ENCODE results near the gene ZNF526.

The ZNF526 gene

DNA sequence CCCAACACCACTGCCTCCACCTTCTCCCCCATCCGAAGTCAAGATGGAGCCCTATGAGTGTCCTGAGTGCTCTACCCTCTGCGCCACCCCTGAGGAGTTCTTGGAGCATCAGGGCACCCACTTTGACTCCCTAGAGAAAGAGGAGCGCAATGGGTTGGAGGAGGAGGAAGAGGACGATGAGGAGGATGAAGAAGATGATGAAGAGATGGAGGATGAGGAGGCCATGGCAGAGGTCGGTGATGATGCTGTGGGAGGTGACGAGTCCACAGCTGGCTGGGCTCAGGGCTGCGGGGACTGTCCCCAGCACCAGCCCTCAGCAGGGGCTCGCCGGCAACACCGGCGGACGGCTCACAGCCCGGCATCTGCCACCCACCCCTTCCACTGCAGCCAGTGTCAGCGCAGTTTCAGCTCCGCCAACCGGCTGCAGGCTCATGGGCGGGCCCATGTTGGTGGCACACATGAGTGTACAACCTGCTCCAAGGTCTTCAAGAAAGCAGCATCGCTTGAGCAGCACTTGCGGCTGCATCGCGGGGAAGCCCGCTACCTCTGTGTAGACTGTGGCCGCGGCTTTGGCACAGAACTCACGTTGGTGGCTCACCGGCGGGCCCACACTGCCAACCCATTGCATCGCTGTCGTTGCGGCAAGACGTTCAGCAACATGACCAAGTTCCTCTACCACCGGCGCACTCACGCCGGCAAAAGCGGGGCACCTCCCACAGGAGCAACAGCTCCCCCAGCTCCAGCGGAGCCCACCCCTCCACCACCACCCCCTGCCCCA lies 5.0 kb downstream of the ZNF526 start:
- no peak for DNase-seq (ENCODE audit: low read depth)
- no peak overlapping the region for H3K4me3 ChIP-seq (ENCODE audit: low read depth, low read length)
- TF ChIP-seq, protein P1, sequence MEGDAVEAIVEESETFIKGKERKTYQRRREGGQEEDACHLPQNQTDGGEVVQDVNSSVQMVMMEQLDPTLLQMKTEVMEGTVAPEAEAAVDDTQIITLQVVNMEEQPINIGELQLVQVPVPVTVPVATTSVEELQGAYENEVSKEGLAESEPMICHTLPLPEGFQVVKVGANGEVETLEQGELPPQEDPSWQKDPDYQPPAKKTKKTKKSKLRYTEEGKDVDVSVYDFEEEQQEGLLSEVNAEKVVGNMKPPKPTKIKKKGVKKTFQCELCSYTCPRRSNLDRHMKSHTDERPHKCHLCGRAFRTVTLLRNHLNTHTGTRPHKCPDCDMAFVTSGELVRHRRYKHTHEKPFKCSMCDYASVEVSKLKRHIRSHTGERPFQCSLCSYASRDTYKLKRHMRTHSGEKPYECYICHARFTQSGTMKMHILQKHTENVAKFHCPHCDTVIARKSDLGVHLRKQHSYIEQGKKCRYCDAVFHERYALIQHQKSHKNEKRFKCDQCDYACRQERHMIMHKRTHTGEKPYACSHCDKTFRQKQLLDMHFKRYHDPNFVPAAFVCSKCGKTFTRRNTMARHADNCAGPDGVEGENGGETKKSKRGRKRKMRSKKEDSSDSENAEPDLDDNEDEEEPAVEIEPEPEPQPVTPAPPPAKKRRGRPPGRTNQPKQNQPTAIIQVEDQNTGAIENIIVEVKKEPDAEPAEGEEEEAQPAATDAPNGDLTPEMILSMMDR (IDR thresholded peaks at IDR 0.05; ENCODE audit: low read depth, low read length) = no peak
- TF ChIP-seq, protein P2, sequence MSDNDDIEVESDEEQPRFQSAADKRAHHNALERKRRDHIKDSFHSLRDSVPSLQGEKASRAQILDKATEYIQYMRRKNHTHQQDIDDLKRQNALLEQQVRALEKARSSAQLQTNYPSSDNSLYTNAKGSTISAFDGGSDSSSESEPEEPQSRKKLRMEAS (IDR thresholded peaks at IDR 0.05; ENCODE audit: low read depth, low read length) = no peak
- TF ChIP-seq MYC (IDR thresholded peaks at IDR 0.05; ENCODE audit: low read depth, low read length) = no peak
- no peak for TF ChIP-seq POLR2A (IDR thresholded peaks at IDR 0.05; ENCODE audit: extremely low read depth, insufficient read length)

DNA sequence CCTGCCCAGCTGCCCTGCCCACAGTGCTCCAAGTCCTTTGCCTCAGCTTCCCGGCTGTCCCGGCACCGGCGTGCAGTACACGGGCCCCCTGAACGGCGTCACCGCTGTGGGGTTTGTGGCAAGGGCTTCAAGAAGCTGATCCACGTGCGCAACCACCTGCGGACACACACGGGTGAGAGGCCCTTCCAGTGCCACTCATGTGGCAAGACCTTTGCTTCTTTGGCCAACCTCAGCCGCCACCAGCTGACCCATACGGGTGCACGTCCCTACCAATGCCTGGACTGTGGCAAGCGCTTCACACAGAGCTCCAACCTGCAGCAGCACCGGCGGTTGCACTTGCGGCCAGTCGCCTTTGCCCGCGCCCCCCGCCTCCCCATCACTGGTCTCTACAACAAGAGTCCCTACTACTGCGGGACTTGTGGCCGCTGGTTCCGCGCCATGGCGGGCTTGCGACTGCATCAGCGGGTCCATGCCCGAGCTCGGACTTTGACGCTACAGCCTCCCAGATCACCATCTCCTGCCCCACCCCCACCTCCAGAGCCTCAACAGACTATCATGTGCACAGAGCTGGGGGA lies 5.7 kb downstream of the ZNF526 start:
- no peak for TF ChIP-seq MYC (IDR thresholded peaks at IDR 0.05; ENCODE audit: low read depth, low read length)
- TF ChIP-seq, protein P2 (IDR thresholded peaks at IDR 0.05; ENCODE audit: low read depth, low read length) = no peak
- TF ChIP-seq POLR2A (IDR thresholded peaks at IDR 0.05; ENCODE audit: extremely low read depth, insufficient read length) = no peak
- TF ChIP-seq, protein P1 (IDR thresholded peaks at IDR 0.05; ENCODE audit: low read depth, low read length) = no peak
- no peak overlapping the region for H3K4me3 ChIP-seq (ENCODE audit: low read depth, low read length)
- DNase-seq (ENCODE audit: low read depth) = no peak

DNA sequence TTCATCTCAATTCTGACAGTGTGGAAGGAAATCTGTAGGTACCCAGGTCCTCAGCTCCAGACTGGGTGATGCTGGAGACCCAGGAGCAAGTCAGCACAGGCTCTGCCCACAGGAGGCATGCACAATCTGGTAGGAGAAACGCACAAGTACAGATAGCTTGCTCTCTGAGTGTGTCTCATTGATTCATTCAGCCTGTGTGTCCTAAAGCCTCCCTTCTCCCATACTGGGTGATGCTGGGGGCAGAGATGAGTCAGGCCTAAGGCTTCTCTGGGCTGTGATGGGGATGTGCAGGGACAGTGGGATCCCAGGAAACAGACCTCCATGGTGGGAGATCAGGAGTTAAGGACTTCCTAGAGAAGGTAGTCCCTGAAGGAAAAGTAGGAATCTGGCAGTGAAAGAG lies 6.8 kb downstream of the ZNF526 start:
- no peak overlapping the region for H3K4me3 ChIP-seq (ENCODE audit: low read depth, low read length)
- no peak for DNase-seq (ENCODE audit: low read depth)
- TF ChIP-seq, protein P1 (IDR thresholded peaks at IDR 0.05; ENCODE audit: low read depth, low read length) = no peak
- TF ChIP-seq POLR2A (IDR thresholded peaks at IDR 0.05; ENCODE audit: extremely low read depth, insufficient read length) (no peak), MYC (IDR thresholded peaks at IDR 0.05; ENCODE audit: low read depth, low read length) (no peak)
- TF ChIP-seq, protein P2 (IDR thresholded peaks at IDR 0.05; ENCODE audit: low read depth, low read length) = no peak

DNA sequence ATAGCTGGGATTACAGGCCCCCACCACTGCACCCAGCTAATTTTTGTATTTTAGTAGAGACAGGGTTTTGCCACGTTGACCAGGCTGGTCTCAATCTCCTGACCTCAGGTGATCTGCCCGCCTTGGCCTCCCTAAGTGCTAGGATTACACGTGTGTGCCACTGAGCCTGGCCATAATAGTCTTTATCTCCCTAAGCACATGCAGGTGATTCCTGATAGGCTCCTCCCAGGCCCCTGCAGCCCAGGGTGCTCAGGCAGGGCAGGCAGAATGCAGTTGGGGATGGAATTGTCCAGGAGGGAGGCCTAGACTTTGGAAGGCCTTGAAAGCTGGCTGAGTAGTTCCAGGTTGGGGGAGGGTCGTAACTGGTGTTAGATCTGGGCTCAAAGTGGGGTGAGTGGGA lies 8.5 kb downstream of the ZNF526 start:
- H3K4me3 ChIP-seq (ENCODE audit: low read depth, low read length) = no peak overlapping the region
- no peak for DNase-seq (ENCODE audit: low read depth)
- TF ChIP-seq, protein P2 (IDR thresholded peaks at IDR 0.05; ENCODE audit: low read depth, low read length) = no peak
- TF ChIP-seq, protein P1 (IDR thresholded peaks at IDR 0.05; ENCODE audit: low read depth, low read length) = no peak
- TF ChIP-seq MYC (IDR thresholded peaks at IDR 0.05; ENCODE audit: low read depth, low read length) = no peak
- no peak for TF ChIP-seq POLR2A (IDR thresholded peaks at IDR 0.05; ENCODE audit: extremely low read depth, insufficient read length)

DNA sequence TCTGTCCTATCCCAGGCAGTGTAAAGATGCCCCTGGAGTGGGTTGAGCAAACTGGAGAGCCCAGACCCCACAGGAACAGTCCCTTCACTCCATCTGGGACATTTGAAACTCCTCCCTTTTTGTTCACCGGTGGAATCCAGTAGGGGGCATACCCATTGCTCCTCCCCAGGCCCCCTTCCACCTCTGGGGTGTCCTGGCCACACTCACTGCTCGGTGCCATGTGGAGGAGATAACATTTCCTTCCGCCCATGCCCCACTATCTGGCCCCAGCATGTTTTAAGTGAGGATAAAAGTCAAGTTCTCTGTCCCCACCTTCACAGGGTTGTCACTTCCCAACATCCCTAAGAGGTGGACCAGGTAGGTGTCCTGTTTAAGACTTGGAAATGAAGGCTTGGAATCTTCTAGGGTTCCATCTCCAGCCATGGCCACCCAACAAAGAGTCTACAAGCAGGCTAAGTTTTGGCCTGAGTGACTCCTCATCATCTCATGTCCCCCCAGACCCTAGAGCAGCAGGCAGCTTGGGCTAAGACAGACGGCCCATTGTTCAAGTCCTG lies 9.3 kb downstream of the ZNF526 start:
- H3K4me3 ChIP-seq (ENCODE audit: low read depth, low read length) = no peak overlapping the region
- no peak for DNase-seq (ENCODE audit: low read depth)

More for the DNA sequence above, 9.3 kb downstream of the ZNF526 start:
- TF ChIP-seq POLR2A (IDR thresholded peaks at IDR 0.05; ENCODE audit: extremely low read depth, insufficient read length) (no peak), MYC (IDR thresholded peaks at IDR 0.05; ENCODE audit: low read depth, low read length) (no peak)
- TF ChIP-seq, protein P1 (IDR thresholded peaks at IDR 0.05; ENCODE audit: low read depth, low read length) = no peak
- TF ChIP-seq, protein P2 (IDR thresholded peaks at IDR 0.05; ENCODE audit: low read depth, low read length) = no peak

All from NB4 (cell line).